Measurements from ENCODE around the gene SBNO2.

SBNO2 gene

DNA sequence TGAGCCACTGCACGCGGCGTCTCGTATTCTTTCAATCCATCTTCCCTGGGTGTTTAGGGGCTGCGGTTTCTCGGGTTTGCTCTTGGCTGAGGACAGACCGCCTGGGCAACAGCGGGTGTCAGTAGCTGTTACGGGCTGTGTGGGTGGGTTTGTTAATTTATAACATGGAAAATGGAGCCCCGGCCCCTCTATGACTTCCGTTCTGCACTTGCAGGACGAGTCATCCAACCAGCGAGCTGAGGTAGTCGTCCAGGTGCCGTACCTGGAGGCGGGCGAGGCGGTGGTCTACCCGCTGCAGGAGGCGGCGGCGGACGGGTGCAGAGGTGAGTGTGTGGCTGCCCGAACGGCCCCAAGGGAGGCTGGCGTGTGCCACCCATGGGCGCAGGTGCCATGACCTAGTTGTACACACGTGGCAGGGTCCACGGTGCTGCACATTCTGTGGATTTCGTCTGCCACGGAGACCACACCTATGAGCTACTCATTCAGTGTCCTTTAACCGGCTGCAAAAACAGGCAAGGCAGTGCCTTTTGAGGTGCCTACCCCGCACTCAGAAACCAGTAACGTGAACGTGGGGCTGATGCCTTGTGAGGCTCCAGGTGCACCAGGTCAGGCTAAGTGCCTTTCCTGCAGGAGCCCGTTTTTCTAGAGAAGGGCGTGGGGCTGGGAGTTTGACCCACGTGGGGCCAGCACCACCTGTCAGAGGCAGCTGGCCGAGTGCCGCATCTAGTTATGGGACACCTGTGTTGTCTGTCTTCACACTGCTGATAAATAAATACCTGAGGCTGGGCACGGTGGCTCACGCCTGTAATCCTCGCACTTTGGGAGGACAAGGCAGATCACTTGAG is 89.8 kb downstream of the SBNO2 start:
- Histone ChIP-seq H3K27me3 (peaks cover 17% of the 10 kb centered on the region), H3K36me3 (peaks cover 11% of the 10 kb centered on the region), H3K4me1 (peaks cover 4% of the 10 kb centered on the region; the same call in 1 of the 2 replicates), H3K9me3 (no peaks in the 10 kb centered on the region), H3K4me3 (ENCODE audit: low read depth, low read length) (no peak overlapping the region)
- DNase-seq, result peak; percentile 8
- TF ChIP-seq, protein P1, sequence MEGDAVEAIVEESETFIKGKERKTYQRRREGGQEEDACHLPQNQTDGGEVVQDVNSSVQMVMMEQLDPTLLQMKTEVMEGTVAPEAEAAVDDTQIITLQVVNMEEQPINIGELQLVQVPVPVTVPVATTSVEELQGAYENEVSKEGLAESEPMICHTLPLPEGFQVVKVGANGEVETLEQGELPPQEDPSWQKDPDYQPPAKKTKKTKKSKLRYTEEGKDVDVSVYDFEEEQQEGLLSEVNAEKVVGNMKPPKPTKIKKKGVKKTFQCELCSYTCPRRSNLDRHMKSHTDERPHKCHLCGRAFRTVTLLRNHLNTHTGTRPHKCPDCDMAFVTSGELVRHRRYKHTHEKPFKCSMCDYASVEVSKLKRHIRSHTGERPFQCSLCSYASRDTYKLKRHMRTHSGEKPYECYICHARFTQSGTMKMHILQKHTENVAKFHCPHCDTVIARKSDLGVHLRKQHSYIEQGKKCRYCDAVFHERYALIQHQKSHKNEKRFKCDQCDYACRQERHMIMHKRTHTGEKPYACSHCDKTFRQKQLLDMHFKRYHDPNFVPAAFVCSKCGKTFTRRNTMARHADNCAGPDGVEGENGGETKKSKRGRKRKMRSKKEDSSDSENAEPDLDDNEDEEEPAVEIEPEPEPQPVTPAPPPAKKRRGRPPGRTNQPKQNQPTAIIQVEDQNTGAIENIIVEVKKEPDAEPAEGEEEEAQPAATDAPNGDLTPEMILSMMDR (IDR thresholded peaks at IDR 0.05; ENCODE audit: low read depth, low read length), result no peak

DNA sequence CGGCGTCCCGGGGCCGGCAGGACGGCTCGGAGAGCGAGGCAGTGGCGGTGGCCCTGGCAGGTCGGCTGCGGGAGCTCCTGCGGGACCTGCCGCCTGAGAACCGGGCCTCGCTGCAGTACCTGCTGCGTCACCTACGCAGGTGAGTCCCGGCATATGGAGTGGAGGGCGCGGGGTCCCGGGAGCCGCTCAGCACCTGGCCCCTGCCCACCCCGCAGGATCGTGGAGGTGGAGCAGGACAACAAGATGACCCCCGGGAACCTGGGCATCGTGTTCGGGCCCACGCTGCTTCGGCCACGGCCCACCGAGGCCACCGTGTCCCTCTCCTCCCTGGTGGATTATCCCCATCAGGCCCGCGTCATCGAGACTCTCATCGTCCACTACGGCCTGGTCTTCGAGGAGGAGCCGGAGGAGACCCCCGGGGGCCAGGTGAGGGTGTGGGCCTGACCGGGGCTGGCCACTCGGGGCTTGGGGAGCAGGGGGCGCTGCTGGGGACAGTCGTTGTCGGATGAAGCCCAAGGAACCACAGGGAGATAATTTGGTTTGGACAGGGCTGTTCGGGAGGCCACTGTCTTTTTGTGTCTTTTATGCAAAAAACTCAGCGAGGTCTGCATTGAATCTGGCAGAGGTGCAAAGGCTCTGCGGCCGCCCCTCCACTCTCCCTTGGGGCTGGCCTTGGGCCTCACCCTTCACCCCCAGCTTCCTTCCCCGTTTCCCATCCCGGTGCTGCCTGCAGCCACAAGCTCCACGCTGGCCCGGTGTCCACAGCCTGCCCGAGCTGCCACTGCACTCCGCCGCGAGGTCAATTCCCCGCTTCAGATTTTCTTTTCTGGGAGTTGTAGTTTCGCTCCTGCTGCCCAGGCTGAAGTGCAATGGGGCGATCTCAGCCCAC is 90.9 kb downstream of the SBNO2 start:
- Histone ChIP-seq H3K9me3 (no peaks in the 10 kb centered on the region), H3K4me3 (ENCODE audit: low read depth, low read length) (peak overlapping the region; percentile 27; the same call in 1 of the 2 replicates), H3K36me3 (peaks cover under 1% of the 10 kb centered on the region), H3K27me3 (peaks cover 17% of the 10 kb centered on the region), H3K4me1 (peaks cover 4% of the 10 kb centered on the region; the same call in 1 of the 2 replicates)
- TF ChIP-seq, protein P1 (IDR thresholded peaks at IDR 0.05; ENCODE audit: low read depth, low read length), result no peak
- no peak for DNase-seq

DNA sequence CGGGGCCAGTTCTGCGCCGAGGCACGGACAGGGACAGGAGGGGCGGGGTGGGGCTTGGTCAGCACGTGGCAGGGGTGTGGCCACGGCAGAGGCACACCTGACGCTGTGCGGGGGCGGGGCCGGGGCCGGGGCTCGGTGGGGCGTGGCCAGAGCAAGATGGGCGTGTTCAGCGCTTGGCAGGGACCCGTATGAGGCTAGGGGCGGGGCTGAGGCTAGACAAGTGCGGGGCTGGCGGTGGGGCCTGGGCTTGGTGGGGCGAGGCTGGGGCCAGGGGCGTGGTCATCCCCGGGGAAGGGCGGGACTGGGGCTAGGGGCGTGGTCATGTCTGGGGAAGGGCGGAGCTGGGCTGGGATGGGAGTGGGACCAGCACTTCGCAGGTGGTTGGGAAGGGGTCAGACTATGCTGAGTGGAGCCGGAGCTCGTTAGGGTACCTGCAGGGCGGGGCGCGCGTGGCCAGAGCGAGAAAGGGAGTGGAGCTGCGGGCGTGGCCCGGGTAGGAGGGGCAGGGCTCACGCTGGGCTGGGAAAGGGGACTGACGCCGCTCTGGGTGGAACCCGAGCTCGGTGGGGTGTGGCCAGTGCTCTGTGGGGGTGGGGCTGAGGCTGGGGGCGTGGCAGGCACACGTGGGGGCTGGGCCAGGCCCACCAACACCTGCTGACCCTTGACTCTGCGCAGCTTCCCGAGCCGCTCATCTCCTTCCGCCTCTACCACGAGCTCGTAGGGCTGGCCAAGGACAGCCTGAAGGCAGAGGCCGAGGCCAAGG is 91.7 kb downstream of the SBNO2 start:
- H3K4me1 ChIP-seq, result peaks cover 4% of the 10 kb centered on the region; the same call in 1 of the 2 replicates
- TF ChIP-seq, protein P1 (IDR thresholded peaks at IDR 0.05; ENCODE audit: low read depth, low read length), result no peak
- no peaks in the 10 kb centered on the region for H3K36me3 ChIP-seq
- no peaks in the 10 kb centered on the region for H3K9me3 ChIP-seq
- peak overlapping the region; percentile 27 for H3K4me3 ChIP-seq (ENCODE audit: low read depth, low read length)
- peak; percentile 88 for DNase-seq
- H3K27me3 ChIP-seq, result peaks cover 17% of the 10 kb centered on the region

DNA sequence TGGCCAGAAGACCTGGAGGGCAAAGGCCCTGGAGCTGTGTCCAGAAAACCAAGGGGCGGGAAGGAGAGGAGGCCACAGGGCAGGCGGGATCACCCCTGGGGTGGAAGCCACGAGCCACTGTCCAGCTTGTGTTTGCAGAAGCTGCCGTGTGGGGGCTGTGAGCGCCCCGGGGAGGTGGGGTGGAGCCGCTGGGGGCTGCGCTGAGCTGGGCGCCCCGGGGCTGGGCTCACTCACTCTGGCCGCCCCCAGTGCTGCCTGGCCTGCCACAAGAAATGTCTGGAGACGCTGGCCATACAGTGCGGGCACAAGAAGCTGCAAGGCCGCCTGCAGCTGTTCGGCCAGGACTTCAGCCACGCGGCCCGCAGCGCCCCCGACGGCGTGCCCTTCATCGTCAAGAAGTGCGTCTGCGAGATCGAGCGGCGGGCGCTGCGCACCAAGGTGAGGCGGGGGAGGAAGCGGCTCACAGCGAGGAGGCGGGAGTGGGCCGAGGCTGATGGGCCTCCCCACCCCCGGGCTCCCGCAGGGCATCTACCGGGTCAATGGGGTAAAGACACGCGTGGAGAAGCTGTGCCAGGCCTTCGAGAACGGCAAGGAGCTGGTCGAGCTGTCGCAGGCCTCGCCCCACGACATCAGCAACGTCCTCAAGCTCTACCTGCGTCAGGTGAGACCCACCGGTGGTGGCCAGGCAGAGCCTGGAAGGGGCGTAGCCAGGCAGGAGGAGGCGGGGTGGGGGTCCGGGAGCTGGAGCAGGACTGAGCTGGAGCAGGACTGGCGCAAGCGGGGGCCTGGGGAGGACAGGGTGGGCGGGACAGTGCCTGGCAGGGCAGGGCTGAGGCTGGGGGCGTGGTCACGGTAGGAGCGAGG is 92.5 kb downstream of the SBNO2 start:
- Histone ChIP-seq H3K4me3 (ENCODE audit: low read depth, low read length) (peak overlapping the region; percentile 14; the same call in 1 of the 2 replicates), H3K27me3 (peaks cover 17% of the 10 kb centered on the region), H3K4me1 (peaks cover 4% of the 10 kb centered on the region; the same call in 1 of the 2 replicates), H3K36me3 (no peaks in the 10 kb centered on the region), H3K9me3 (no peaks in the 10 kb centered on the region)
- DNase-seq, result peak; percentile 65
- TF ChIP-seq, protein P1 (IDR thresholded peaks at IDR 0.05; ENCODE audit: low read depth, low read length), result 0 out of 2 replicates have a peak, but pooled peaks have one; percentile 16

Data from BE2C (cell line).